ENCODE results near the gene LAMA1.

The LAMA1 gene

DNA sequence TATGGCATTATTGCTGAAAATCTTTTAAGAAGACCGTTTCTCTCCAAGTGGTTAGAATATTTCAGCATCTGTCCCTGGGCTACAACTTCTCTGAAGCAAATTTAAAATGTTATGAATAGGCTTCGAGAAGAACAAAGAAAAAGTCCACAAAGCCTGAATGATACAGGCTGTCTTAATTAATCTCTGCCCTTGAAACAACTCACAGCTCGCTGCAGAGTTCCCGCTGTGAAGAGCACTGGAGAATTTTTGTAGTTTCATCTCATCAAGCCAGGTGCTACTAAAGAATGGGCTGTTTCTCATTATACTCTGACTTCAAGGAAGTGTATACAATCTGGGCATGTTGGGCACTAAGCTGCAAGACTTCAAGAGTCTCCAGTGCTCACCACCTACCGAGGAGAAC, 67.6 kb downstream of the LAMA1 start:
- in situ Hi-C loops (cut with MboI; ENCODE audit: low sequenced_read_pairs): no loop called here

DNA sequence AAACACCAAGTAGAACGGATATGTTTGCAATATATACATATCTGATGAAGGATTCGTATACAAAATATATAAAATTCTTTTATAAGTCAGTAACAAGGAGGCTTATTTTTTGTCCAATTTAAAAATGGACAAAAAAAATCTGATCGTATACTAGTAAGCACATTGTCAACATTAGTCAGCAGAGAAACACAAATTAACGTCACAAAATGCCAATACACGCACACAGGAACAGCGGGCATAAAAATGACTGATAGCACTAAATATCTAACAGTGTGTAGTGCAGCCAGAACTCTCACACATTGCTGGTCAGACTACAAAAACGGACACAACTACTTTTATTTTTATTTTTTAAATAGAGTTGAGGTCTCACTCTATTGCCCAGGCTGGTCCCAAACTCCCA, 69.5 kb downstream of the LAMA1 start:
- in situ Hi-C loops (cut with MboI; ENCODE audit: low sequenced_read_pairs): no loop called here

DNA sequence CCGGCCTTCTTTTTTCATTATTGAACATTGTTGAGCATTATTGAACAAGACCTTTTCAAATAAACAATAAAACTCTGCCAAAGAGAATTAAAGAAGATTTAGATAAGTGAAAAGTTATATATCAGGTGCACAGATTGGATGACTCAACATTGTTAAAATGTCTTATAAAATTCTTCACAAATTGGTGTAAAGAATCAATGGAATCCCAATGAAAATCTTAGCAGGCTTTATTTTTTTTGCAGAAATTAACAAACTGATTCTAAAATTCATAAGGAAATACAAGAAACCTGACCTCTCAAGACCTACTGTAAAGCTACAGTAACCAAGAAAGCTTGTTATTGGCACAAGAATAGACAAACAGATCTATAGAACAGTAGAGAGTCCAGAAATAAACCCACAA, 70.3 kb downstream of the LAMA1 start:
- in situ Hi-C loops (cut with MboI; ENCODE audit: low sequenced_read_pairs): no loop called here

DNA sequence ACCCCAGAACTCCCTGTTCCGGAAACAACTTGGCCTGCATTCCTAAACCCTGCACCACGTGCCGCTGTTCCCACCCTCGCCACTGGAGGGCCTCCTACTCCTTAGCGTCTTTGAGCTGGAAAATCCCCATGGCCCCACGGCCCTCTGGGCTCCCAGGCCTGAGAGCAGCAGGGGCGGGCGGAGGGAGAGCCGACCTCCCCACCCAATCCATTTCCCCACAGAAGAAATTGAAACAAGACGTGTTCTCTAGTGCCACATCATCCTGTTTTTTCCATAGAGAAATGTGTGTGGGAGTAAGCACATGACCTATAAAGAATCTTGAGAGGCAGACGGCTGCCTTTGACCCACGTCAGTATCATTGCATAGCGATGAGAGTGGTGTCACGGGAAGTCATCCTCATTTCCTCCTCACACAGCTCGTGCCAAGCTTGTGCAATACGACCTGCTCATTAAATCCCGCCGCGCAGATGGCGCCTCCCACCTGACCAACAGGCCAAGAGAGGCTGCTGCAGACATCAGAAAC, 79.2 kb downstream of the LAMA1 start:
- in situ Hi-C loops (cut with MboI; ENCODE audit: low sequenced_read_pairs): no loop called here

DNA sequence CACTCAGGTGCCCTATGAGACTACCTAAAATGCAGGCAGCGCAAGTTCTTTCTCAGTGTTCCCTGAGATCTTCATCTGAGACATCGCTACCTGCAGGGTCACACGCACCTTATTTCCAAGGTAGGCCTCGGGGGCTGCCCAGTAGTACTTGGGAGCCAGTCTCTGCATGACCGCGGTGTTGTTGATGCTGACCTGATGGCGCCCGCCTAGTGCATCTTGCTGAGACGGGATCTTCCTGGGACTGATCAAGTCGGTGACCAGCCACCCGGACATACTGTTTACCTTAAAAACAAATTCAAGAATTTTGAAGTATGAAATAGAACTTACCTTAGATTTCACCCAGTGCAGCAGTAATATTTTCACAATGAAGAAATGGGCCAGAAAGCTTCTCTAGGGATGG, 80.1 kb downstream of the LAMA1 start:
- in situ Hi-C loops (cut with MboI; ENCODE audit: low sequenced_read_pairs): no loop called here

DNA sequence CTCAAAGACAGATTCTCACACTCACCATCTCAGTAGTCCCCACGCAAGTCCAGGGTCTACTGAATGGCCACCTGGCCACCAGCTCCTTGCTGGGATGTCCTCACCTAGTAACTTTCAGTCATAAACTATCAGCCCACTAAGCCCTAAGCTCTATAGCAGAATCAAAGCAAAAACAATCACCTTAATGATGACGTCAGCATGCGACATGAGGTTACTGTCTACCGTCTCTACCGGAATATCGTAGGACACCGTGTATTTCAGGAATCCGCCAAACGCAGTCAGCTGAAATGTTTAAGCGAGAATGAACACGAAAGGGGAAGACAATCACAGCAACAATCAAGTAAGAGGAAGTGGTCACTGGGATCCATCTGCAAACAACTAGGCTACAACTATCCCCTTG, 81.8 kb downstream of the LAMA1 start:
- in situ Hi-C loops (cut with MboI; ENCODE audit: low sequenced_read_pairs): no loop called here

DNA sequence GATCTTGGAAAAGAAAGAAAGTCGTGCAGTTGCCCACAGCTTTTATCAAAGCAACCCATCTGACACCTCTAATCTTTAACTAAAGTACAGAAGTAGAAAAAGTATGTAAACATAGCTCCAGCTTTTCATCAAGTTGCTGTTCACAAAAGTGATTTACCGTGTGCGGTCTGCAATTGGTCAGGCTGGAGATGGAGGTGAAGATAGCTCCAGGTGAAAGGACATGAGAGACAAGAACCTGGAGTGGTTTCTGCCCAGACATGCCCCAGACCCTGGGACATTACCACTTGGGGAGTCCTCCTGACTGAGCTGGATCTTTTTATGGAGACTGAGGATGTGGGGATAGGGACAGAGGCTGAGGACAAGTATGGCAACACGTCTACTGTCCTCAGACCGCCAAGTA, 82.7 kb downstream of the LAMA1 start:
- in situ Hi-C loops (cut with MboI; ENCODE audit: low sequenced_read_pairs): no loop called here

DNA sequence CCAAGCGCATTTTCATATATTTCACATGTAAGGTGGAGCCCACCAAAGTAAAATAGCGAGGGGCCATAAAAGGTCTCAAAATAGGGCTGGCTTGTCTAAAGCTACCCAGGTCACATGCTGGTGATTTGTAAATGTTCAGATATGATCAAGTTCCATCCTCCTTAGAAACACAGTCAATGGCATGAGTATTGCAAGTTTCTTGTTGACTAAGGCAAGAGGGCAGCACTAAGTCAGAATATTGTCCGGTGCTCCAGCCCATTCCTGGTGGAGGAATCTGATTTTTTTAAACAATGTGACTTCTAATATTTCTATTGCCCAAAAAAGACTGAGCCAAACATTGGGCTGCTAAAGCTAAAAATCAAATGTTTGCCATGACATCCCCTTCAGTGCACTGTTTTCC, 85.1 kb downstream of the LAMA1 start:
- in situ Hi-C loops (cut with MboI; ENCODE audit: low sequenced_read_pairs): no loop called here

DNA sequence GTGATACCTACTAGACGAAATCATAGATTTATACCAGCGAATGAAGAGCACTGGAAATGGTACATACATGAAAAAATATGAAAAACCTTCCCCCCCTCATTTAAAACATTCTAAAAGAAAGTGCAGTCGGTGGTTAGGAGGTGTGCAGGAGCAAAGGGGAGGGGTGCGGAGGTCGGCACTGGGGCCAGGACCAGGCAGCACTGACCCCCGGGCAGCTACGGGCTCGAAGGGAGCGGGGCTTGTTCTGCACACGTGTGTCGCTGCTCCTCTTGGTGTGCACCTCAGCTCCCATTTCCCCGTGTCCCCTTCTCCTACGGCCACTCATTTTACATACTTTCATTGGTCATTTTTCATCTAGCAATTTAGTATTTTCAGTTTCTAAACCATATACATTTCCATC, 89.0 kb downstream of the LAMA1 start:
- in situ Hi-C loops (cut with MboI; ENCODE audit: low sequenced_read_pairs): no loop called here

DNA sequence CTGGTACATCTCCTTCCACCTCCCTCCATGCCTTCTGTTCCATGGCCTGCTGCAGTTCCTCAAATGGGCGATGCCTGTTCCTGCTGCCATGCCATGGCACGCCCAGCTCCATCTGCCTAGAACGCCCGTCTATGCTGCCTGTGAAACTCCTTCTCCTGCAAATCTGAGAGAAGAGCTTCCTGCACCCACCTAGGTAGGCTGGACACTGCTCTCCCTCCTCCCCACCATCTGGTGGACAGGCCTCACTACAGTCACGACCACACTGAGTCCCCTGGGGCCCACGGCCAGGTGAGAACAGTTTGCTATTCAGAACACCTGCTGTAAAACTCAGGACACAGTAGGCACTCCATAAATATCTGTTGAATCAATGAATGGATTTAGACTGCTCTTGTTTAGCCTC, 92.4 kb downstream of the LAMA1 start:
- in situ Hi-C loops (cut with MboI; ENCODE audit: low sequenced_read_pairs): no loop called here

DNA sequence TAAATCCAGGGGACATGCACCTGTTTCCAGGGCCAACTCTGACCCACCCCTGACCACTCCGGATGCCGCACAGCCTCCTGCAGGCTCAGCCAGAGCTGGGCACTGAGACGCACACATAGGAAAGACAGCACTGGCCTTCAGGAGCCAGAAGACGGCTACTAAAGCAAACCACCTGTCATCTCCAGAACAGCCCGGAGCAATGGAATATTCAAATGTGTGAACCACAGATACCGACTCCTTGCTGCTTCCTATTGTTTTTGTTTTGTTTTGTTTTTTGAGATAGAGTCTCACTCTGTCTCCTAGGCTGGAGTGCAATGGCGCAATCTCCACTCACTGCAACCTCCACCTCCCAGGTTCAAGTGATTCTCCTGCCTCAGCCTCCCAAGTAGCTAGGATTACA, 94.0 kb downstream of the LAMA1 start:
- in situ Hi-C loops (cut with MboI; ENCODE audit: low sequenced_read_pairs): no loop called here

DNA sequence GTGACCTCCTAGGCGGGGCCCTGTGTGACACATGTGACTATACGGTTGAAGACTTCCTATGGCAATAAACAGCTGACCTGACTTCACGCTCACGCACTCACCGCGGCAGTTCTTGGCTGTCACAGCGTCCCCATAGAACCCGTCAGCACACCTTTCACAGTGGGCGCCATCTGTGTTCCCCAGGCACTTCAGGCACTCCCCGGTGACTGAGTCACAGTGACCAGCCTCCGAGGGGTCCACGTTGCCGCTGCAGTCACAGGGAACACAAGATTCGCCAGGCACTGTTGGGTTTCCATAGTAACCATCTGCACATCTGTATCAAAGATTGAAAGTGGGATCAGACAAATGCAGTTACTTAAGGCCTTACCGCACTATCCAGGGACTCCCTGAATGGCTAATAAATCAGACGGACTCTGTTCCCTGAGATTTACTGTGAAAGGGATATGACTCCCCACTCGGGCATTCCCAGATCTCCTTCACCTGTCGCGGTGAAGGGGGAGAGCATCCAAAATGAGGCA, 94.5 kb downstream of the LAMA1 start:
- in situ Hi-C loops (cut with MboI; ENCODE audit: low sequenced_read_pairs): no loop called here

DNA sequence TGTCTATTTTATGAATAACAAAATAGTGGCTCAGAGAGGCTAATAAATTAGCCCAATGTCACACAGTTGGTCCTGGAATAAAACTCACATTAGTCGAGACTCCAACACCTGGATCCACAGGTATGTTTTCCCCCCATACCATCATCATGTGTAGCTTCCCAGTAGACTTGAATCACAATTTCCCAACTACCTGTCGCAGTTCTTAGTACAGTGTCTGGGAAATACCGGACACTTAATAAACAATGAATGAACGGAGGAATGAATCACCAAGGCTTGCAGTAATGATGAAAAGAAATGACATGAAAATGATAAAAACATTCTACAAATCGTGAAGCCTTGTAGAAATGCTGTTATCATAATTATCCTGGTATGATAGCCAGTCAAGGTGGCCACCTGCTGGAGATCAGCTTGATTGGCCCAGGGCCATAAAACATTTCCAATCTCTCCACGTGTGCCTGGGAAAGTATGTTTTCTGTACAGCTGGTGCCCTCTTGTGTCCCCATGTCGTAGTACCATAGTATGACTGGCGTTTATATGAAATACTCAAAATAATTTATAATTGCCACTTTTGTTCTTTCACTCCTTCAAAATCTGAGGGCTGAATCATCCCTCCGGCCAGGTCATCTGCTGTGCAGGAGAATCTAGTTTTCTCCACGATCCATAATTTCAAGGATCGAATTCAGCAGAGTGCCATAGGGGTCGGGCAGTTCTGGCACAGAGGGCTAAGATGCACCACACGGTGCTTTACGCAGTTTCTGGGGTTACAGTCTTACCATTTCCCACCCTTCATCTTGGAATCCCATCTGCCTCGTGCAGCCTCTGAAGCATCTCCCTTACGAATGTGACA, 95.4 kb downstream of the LAMA1 start:
- in situ Hi-C loops (cut with MboI; ENCODE audit: low sequenced_read_pairs): no loop called here

DNA sequence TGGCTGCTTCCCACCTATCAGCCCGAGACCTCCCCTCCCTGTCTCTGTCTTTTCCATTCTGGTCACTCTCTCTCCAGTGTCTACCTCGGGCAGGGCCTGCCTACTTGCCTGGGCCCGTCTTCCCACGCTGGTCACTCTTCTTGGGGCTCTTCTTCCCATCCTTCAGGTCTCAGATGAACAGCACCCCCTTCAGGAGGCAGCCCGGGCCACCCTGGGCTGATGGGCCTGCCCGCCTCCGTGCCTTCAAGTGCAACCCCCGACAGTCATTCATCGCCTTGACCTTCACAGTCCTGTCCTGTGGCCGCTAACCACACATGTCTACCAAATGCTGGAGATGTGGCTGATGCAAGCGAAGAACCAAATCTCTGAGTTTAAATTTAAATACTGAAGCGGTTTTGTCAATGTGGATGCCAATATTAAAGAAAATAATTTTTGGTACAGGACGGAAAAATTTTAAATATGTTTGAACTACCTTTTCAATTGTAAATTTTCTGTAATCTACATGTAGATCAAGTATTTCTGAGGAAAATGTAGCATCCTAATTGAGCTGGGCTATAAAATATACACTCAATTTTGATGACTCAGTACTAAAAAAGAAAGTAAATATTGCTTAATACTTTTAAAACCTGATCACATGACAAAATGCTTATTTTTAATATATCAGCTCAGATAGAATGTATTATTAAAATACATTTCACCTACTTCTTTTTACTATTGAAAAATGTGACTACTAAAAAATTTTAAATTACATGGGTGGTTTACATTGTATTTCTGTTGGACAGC, 96.4 kb downstream of the LAMA1 start:
- in situ Hi-C loops (cut with MboI; ENCODE audit: low sequenced_read_pairs): no loop called here

DNA sequence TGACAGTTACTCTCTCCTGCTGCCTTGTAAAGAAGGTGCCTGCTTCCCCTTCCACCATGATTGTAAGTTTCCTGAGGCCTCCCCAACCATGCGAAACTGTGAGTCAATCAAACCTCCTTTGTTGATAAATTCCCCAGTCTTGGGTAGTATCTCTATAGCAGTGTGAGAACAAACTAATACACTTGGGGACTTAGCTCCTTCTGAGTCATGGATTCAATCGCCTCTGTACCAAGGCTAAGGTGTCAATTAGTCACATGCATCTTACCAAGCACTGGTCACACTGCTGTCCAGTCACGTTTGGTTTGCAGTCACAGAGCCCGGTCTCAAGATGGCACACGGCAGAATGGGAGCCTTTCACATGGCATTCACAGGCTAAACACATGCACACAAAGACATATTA, 100.6 kb downstream of the LAMA1 start:
- in situ Hi-C loops (cut with MboI; ENCODE audit: low sequenced_read_pairs): no loop called here

DNA sequence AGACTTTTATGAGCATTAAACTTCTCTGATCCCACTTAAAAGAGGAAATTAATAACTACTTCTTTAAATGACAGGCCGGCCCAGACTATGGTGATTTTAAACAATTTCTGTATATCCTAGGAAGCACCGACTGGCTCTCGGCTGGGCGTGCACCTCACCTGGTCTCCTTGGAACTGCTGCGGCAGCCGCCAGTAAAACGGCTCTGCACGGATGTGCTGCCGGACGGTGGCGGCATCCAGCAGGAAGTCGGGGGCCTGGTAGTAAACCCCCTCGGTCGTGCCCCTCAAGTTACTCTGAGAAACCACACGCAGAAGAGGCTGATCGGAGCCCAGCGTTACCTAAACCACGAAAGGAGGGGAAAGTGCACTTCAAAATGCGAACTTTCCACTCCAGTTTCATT, 106.5 kb downstream of the LAMA1 start:
- in situ Hi-C loops (cut with MboI; ENCODE audit: low sequenced_read_pairs): no loop called here

DNA sequence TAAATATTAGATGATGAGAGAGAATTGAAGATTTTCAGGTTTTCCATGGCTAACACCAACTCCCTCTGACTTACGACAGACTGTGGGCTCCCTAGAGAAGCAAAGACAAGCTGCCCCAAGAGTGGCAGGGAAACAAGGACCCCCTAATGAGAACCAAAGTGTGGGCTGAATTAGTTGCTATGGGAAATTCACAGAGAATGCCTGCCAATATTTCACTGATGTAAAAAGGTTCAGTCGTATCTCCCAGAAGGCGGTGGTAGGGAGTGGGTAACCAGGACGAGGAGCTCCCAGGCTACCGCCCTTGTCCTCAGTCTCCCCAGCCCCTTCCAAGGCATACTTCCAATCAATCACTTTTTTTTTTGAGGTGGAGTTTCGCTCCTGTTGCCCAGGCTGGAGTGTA, 113.6 kb downstream of the LAMA1 start:
- in situ Hi-C loops (cut with MboI; ENCODE audit: low sequenced_read_pairs): no loop called here

DNA sequence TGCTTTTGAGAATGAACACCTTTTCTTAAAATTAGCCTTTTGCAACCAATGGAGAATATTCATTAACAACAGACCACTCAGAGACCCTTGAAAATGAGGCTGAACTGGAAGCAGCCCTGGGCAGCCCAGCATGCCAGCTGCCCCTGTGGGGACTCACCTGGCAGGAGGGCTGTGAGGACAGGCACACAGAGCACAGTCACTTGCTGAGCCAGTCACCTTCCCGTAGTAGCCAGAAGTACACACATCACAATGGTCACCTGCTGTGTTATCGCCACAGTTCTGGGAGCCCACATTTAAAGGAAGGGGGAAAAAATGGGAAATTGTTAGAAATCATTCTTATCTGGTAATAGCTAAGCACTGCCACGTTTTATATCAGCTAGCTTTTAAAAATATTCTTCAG, 115.5 kb downstream of the LAMA1 start:
- in situ Hi-C loops (cut with MboI; ENCODE audit: low sequenced_read_pairs): no loop called here

DNA sequence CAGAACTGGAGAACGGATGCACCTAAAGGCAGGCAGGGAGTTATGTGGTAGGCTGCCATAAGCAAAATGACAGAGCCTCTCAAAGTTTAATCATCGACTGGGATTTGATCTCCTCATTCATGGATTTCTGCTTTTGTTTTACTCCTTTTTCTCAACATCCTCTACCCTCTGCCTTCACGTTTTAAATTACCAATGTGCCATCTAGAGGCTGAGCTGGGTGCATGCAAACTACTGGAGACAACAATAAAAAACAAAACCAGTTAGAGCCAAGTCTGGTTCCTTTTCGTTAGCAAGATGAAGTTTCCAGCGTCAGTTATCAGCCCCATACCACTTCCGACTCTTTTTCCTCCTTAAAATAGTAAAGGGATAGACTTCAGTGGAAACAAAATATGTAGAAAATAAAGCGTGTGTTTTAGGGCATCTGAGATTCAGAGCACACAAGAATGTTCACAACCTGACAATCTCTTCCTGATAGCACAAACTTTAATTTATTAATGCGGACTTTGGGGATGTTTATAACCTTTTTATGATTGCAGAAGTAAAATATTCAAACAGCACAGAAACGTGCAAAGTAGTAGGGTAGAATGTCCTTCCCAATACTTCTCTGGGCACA, 117.0 kb downstream of the LAMA1 start:
- in situ Hi-C loops (cut with MboI; ENCODE audit: low sequenced_read_pairs): no loop called here

DNA sequence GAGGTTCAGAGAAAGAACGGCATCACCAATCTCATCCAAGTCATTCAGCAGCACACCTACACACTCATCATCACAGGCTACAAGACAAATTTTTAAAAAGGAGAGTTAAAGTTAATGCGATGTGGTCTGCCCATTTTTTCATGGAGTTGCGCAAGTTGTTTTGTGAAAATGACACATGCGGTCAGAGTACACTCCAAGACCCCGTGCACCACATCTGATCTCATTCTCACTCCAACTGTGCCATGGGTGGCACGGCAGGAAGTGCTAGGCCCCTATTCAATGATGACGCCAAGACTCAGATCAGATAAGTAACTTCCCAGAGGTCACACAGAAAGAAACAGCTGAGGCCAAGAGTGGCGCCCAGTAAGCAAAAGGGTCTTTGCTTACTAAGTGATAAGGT, 119.8 kb downstream of the LAMA1 start:
- in situ Hi-C loops (cut with MboI; ENCODE audit: low sequenced_read_pairs): no loop called here

DNA sequence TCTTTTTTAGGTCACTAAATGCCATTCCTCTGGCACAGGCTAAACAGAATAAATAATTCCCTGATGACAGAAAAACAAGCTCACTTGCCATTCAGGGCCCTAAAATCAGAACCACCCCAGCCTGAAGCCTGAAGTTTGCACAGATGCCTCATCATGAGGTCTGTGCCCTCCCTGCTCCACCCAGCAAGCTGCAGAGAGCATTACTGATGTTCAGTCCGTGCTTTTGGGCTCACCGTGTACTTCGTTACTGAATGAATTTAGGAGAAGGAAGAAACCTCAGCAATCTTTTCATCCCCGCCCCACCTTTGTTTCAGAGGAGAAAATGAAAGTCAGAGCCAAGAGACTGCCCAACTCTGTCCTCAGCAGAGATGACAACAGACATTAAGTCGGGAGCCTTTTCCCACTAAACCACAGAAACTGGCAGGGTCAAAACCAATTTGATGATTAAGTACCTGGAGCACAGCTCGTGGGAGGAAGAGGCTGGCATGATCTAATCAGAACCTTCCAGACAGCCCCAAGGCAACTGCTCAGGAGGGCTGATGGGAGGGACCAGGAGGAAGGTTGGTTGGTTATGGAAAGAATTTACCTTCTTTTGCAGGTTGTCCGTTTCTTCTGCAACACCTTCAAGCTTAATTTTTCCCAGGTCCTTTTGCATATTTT, 122.7 kb downstream of the LAMA1 start:
- in situ Hi-C loops (cut with MboI; ENCODE audit: low sequenced_read_pairs): no loop called here

All from HL-60/S4 treated with retinoic acid at 250 ng/mL for 4 days and 3 days (cell line).